Mucosa of rectum (tissue), 2 donors: ENCODE data around the gene TUNAR.

Experiments used
- H3K27ac ChIP-seq, 2 donors: one replicate each; pipeline ENCODE4 v1.7.0; 2013; ENCODE audit warnings: inconsistent platforms in 2 of 2, low read depth in 2 of 2, low read length in 2 of 2
- H3K27me3 ChIP-seq, 2 donors: one replicate each; pipeline ENCODE4 v1.7.0; 2013; ENCODE audit warnings: low read length in 2 of 2; ENCODE audit not compliant: control insufficient read depth in 2 of 2, insufficient read depth in 2 of 2
- H3K36me3 ChIP-seq, 2 donors: one replicate each; pipeline ENCODE4 v1.7.0; 2013; ENCODE audit warnings: low read length in 2 of 2; ENCODE audit not compliant: control insufficient read depth in 2 of 2, insufficient read depth in 2 of 2
- H3K4me1 ChIP-seq, 2 donors: one replicate each; pipeline ENCODE4 v1.7.0; 2013; ENCODE audit warnings: low read length in 2 of 2, mild to moderate bottlenecking in 1 of 2; ENCODE audit not compliant: control insufficient read depth in 2 of 2, insufficient read depth in 2 of 2
- H3K4me3 ChIP-seq, 2 donors: one replicate each; pipeline ENCODE4 v1.7.0; 2013; ENCODE audit warnings: low read length in 2 of 2
- H3K9ac ChIP-seq, 2 donors: one replicate each; pipeline ENCODE4 v1.7.0; 2013; ENCODE audit warnings: low read length in 2 of 2, low read depth in 1 of 2, mild to moderate bottlenecking in 1 of 2
- H3K9me3 ChIP-seq, 2 donors: one replicate each; pipeline ENCODE4 v1.7.0; 2013; ENCODE audit warnings: low read length in 2 of 2; ENCODE audit not compliant: control insufficient read depth in 2 of 2
- donor health status: healthy.
- donor health status: Normal muscosa, but diverticular disease.

The TUNAR gene

GRCh38 chr14:95870772-95871171 lies 5.9 kb upstream of the TUNAR start:
- Histone ChIP-seq H3K36me3 (no peaks in the 10 kb centered on the region), H3K27me3 (peaks cover 0 to 2% of the 10 kb centered on the region in 2 donors), H3K9ac (no peak overlapping the region), H3K4me3 (no peak overlapping the region), H3K27ac (no peak overlapping the region), H3K4me1 (no peaks in the 10 kb centered on the region), H3K9me3 (no peaks in the 10 kb centered on the region)

GRCh38 chr14:95871531-95871930 lies 5.1 kb upstream of the TUNAR start:
- H3K4me3 ChIP-seq = no peak overlapping the region
- H3K9ac ChIP-seq = no peak overlapping the region
- peaks cover 0 to 2% of the 10 kb centered on the region in 2 donors for H3K27me3 ChIP-seq
- no peak overlapping the region for H3K27ac ChIP-seq
- no peaks in the 10 kb centered on the region for H3K9me3 ChIP-seq
- no peaks in the 10 kb centered on the region for H3K36me3 ChIP-seq
- H3K4me1 ChIP-seq = no peaks in the 10 kb centered on the region

- Histone ChIP-seq H3K9ac (no peak overlapping the region), H3K4me1 (no peaks in the 10 kb centered on the region), H3K36me3 (no peaks in the 10 kb centered on the region), H3K27ac (no peak overlapping the region), H3K27me3 (peaks cover 2 to 5% of the 10 kb centered on the region in 2 donors), H3K4me3 (no peak overlapping the region), H3K9me3 (no peaks in the 10 kb centered on the region)
Observed at GRCh38 chr14:95872777-95873176, 3.9 kb upstream of the TUNAR start.

GRCh38 chr14:95875831-95876760 lies 536 bp upstream of the TUNAR start:
- Histone ChIP-seq H3K36me3 (no peaks in the 10 kb centered on the region), H3K27ac (no peak overlapping the region), H3K4me1 (no peaks in the 10 kb centered on the region), H3K9me3 (no peaks in the 10 kb centered on the region), H3K4me3 (no peak overlapping the region), H3K27me3 (peaks cover 2 to 6% of the 10 kb centered on the region in 2 donors), H3K9ac (no peak overlapping the region)

- Histone ChIP-seq H3K4me3 (no peak overlapping the region), H3K9me3 (no peaks in the 10 kb centered on the region)
Observed at GRCh38 chr14:95877633-95878032, 1.0 kb downstream of the TUNAR start.

GRCh38 chr14:95884377-95884776 lies 7.7 kb downstream of the TUNAR start:
- Histone ChIP-seq H3K4me1 (no peaks in the 10 kb centered on the region), H3K27ac (no peak overlapping the region), H3K27me3 (peaks cover 0 to 2% of the 10 kb centered on the region in 2 donors), H3K9ac (no peak overlapping the region), H3K9me3 (no peaks in the 10 kb centered on the region), H3K4me3 (no peak overlapping the region), H3K36me3 (no peaks in the 10 kb centered on the region)

More at GRCh38 chr14:95877633-95878032, 1.0 kb downstream of the TUNAR start:
- no peaks in the 10 kb centered on the region for H3K36me3 ChIP-seq
- H3K9ac ChIP-seq = no peak overlapping the region
- H3K27me3 ChIP-seq = peaks cover 2 to 6% of the 10 kb centered on the region in 2 donors
- no peak overlapping the region for H3K27ac ChIP-seq
- H3K4me1 ChIP-seq = no peaks in the 10 kb centered on the region

GRCh38 chr14:95885278-95885677 lies 8.6 kb downstream of the TUNAR start:
- Histone ChIP-seq H3K4me1 (no peaks in the 10 kb centered on the region), H3K27me3 (peaks cover 0 to 2% of the 10 kb centered on the region in 2 donors), H3K4me3 (no peak overlapping the region), H3K9me3 (no peaks in the 10 kb centered on the region), H3K36me3 (no peaks in the 10 kb centered on the region), H3K27ac (no peak overlapping the region), H3K9ac (no peak overlapping the region)

- Histone ChIP-seq H3K36me3 (no peaks in the 10 kb centered on the region), H3K4me1 (no peaks in the 10 kb centered on the region), H3K4me3 (no peak overlapping the region), H3K9me3 (no peaks in the 10 kb centered on the region), H3K27me3 (peaks cover 0 to 2% of the 10 kb centered on the region in 2 donors), H3K27ac (no peak overlapping the region), H3K9ac (no peak overlapping the region)
Observed at GRCh38 chr14:95885866-95886265, 9.2 kb downstream of the TUNAR start.

- Histone ChIP-seq H3K9me3 (no peaks in the 10 kb centered on the region), H3K36me3 (no peaks in the 10 kb centered on the region), H3K4me1 (no peaks in the 10 kb centered on the region), H3K27me3 (peaks cover 0 to 2% of the 10 kb centered on the region in 2 donors), H3K27ac (no peak overlapping the region), H3K4me3 (no peak overlapping the region), H3K9ac (no peak overlapping the region)
Observed at GRCh38 chr14:95886366-95887056, 9.9 kb downstream of the TUNAR start.

GRCh38 chr14:95887351-95887750 lies 10.7 kb downstream of the TUNAR start:
- Histone ChIP-seq H3K9ac (no peak overlapping the region), H3K4me1 (no peaks in the 10 kb centered on the region), H3K27ac (no peak overlapping the region), H3K4me3 (no peak overlapping the region), H3K9me3 (no peaks in the 10 kb centered on the region), H3K36me3 (no peaks in the 10 kb centered on the region), H3K27me3 (peaks cover 0 to 2% of the 10 kb centered on the region in 2 donors)
